Stimulated activated CD4-positive, alpha-beta T cell treated with anti-CD3 and anti-CD28 coated beads, Interleukin-15, amount 100 ng/mL, for 1 hour (primary cell): ENCODE results near the gene LPCAT3.

Source experiments
- DNase-seq, 2 donors: peaks; one replicate each; pipeline ENCODE4 v3.0.0-alpha.2; 2020; ENCODE audit warnings: low read depth in 1 of 2, low spot score in 1 of 2

Gene LPCAT3

DNA sequence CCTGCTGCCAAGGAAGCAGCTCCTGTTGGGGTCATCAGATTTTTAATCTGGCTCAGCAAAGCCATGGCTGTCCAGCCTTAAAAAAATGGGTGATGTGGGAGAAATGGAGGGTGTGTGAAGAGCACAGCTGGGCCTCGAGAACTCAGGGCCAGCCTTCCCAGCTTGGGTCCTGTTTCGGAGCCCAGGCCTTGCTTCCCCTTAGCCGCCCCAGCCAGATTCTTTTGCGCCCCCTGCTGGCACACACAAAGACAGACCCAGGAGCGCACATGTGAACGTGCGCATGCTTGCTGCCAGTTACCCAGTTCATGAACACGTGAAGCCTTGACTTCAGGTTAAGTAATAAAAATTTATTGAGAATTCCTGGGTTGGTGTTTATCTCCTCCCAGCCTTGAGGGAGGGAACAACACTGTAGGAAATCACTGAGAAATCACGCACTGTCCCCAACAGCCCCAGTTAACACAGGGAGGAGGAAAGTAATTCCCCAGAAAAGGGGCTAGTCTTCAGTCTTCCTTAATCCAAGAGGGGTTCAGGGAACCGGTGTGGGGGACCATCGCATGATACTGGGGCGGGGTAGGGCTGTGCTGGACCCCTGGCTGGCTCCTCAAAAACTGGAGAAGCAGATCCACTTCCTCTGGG is 53.1 kb downstream of the LPCAT3 start:
- peak; percentile 74 to 80 for DNase-seq

DNA sequence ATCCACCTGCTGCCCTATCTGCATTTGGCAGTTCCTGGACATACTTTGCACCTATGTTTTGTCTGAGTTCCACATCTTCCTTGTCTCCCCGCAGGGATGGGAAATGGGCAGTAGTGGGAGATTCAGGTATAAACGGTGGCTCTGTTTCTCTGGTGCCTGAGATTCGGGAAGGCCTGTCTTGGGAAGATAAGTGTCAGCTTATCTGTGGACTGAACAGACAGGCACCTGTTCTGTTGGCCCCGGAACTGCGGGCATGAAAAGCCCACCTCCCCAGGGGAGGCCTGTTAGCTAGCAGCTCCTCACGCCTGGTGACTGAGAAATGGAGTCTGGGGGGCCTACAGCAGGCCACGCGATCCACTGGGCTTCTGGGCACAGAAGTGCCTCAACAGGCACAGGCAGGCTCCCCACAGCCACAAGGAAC is 53.7 kb downstream of the LPCAT3 start:
- no peak for DNase-seq

DNA sequence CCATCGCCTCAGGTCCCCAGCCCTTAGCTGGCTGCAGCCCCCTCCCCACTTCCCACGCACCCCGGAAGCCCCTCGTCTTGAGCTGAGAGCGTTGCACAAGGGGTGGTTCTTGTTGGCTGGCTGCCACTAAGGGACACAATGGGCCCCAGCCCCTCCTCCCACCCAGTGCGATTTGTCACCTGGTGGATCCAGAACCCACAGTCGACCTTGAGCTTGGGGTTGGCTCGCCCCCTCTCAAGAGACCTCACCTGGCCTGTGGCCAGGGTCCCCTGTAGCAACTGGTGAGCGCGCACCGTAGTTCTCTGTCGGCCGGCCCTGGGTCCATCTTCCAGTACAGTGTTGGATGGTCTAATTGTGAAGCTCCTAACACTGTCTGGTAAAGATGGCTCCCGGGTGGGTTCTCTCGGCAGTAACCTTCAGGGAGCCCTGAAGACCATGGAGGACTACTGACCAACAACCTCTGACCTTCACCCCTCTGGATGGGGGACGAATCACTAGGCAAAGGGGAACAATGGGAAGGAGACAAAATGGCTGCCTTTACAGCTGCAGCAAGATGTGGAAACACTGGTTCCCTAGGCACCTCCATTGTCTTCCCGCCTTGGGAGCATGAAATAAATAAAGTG is 54.4 kb downstream of the LPCAT3 start:
- DNase-seq = no peak

DNA sequence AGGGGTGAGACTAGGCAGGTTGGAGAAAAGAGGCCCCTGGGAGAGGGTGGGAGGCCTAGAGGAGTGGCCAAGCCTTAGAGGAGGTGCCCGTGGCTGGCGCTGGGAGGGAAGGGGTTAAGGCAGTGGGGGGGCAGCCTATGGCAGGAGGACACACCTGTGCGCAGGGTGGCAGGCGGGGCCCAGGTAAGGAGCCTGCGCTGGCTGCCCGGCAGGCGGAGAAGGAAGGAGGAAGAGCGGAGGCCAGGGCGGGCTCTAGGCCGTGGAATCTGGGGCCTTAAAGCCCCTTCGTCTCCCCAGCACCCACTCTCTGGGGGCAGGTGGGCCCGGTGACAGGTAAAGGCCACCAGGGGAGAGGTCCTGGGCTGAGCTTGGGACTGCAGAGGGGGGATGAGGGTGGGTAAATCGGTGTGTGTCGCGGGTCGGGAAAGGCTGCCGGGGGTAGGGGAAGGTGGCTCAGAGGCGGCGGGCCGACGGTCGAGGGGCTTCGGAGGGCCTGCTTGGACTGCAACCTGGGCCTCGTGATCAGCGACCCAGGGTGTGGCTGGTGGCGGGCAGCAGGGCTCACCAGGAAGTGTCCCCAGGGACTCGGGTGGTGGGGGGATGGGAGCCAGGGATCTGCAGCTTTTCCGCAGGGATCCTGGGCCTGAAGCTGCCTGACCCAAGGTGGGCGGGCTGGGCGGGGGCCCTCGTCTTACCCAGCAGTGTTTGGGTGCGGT is 55.1 kb downstream of the LPCAT3 start:
- DNase-seq = no peak

DNA sequence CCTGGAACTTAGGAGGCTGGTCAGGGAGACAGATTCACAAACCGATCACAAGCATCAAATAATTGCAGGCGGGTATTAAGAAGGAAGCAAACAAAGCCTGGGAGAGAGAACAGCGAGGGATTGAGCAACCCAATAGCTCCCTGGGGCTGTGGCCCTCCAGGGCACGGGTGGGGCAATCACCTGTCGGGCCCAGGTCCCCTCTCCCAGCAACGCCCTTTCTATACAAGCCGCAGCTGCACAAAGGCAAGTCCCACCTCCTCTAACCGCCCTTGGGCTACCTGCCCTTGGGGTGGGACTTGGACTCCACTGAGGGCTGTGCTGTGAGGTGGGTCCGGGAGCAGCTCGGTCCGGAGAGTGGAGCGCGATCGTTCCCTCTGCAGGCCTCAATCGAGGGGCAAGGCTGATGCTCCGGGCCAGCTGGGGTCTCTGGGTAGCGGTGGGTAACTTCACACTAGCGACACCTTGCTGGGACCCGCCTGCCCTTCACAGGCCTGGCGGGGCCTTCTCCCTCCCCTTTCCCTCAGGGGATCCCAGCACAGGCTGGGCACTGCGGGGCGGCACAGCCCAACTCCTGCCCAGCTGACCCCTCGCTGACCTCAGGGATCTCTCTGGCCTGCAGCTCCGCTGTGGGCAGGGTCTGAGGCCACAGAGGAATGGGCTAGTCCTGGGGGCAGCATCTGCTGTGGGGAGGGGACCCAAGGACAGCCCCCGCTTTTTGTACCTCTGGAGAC is 55.8 kb downstream of the LPCAT3 start:
- DNase-seq = no peak

DNA sequence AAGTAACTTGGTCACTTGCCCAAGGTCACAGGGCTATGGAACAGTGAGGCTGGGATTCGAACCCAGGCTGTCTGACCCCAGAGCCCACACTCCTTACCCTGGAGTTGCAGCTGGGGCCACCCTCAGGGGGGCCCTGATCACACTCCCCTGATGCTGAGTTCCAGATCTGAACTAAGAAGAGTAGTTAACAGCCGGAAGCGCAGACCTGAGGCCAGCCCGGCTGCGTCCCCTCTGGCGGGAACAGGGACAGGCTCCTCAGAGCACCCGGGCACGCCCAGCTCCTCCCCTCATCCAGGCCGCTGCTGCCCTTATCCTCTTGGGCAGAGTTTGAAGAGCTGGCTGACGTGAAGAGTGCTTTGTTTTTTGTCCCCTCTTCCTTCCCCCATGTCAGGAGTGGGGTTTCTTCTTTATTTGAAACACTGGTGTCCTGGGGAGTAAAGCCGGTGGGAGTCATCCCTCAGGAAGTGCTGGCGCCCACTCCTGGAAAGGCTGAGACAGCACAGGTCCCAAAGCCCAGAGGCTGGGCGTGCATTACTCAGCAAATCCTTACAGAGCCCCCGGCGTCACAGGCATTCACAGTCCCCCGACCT is 56.5 kb downstream of the LPCAT3 start:
- DNase-seq = no peak

DNA sequence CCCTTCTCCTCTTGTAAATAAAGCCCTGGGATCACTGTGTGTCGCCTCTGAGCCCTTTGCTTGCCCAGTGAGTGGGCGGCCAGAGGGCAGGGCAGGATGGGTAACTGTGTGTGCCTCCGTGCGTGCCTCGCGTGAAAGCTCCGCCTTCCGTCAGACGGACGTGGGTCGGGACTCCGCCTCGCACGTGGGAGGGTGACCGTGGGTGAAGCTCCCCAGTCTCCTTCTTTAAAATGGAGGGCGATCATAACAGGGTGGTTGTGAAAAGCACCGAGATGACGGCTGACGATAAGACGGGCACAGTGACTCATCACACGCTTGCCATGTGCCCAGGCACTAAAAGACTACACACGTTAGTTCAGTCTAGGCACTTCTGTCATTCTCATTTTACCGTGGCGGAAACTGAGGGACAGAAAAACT is 57.0 kb downstream of the LPCAT3 start:
- peak; percentile 84 to 90 for DNase-seq

DNA sequence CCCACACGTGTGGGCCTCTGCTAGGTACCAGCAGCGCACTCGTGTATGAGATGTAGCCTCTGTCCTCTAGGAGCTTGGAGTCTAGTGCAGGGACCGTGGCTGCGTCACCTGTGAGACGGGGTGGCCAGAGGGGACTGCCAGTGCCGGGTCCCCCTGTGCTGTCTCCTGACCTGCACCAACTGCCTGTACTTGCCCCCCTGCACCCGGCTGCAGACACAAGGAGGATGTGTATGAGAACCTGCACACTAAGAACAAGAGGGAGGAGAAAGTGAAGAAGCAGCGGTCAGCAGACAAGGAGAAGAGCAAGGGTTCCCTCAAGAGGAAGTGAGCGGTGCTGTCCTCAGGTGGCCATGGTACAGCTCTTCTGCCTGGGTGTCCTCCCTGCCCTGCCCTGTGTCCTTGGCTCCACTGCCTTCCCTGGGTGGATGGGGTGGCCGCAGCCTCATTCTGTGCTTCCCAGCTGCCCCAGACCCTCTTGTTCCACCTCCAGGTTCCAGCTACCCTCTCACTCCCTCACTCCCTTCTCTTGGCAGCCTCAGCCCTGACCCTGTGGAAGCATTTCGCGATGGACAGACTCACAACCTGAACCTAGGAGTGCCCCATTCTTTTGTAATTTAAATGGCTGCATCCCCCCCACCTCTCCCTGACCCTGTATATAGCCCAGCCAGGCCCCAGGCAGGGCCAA is 57.5 kb downstream of the LPCAT3 start:
- DNase-seq = no peak

DNA sequence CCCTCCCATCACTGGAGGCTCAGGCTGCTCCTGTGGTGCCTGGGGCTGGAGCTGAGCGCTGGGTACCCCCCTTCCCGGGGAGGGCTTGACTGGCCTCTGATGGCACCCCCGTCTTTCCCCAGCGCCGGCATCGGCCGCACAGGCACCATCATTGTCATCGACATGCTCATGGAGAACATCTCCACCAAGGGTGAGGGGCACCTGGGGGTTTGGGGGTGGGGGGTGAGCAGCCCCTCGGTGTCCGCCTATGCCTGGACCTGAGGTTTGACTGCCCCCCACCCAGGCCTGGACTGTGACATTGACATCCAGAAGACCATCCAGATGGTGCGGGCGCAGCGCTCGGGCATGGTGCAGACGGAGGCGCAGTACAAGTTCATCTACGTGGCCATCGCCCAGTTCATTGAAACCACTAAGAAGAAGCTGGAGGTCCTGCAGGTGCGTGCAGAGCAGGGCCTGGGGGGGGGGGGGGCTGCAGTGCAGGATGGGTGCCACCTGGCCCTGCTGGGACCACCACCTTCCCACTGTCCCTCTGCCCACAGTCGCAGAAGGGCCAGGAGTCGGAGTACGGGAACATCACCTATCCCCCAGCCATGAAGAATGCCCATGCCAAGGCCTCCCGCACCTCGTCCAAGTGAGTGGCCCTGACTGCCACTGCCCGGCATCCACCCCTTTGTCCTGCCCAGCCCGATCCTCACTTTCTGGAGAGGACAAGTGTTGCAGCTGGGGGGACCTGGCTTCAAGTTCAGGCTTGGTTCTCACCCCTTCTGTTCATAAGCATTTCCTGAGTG is 58.3 kb downstream of the LPCAT3 start:
- no peak for DNase-seq

DNA sequence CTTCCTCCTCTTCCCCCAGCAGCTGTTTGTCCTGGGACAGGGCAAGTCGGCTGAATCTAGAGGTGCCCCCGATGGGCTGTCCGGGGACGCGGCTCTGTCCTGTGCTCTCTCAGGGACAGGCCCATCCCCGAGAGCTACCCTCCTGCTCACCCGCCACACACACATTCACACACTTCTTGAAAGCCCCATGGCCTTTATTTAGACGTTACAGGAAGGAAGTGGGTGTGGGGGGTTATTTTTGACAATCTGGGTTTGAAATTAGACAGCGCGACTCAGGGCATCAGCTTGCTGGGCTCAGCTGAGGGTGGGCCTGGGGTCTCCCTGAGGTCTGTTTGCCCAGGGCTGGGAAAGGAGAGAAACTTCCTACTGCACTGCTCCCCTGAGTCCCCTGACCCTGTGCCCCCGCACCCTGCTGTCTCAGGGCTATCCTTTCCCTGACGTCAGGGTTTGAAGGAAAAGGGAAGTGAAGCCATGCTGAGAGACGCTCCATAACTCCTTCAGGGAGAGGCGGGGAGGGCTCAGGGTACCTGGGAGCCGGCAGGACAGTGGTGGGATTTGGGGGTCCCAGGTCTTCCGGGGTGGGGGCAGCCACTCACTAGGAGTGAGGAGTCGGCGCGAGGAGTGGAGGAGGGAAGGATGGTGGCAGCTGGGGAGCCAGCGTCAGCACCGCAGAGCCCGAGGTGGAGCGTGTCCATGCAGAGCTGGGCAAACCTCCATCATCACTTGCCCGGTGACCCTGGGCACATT is 59.0 kb downstream of the LPCAT3 start:
- no peak for DNase-seq

DNA sequence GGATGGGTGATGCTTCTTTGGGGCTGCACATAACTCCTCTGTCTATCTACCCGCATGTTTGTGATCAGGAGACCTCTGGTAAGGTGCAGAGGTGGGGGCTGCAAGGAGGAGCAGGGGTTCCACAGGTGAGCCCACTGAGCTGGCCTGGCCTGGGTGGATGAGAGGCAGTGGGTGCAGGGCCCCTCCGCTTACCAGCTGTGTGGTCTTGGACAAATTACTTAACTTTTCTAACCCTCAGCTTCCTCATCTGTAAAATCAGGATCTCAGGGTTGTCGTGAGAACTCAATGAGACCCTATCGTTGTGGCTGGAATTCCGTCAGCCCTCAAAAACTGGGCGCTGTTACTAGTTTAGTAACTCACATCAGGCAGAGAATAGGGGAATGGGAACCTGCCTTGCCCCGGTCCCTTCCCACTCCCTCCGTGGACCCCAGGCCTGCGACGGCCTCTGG is 59.6 kb downstream of the LPCAT3 start:
- DNase-seq = no peak

DNA sequence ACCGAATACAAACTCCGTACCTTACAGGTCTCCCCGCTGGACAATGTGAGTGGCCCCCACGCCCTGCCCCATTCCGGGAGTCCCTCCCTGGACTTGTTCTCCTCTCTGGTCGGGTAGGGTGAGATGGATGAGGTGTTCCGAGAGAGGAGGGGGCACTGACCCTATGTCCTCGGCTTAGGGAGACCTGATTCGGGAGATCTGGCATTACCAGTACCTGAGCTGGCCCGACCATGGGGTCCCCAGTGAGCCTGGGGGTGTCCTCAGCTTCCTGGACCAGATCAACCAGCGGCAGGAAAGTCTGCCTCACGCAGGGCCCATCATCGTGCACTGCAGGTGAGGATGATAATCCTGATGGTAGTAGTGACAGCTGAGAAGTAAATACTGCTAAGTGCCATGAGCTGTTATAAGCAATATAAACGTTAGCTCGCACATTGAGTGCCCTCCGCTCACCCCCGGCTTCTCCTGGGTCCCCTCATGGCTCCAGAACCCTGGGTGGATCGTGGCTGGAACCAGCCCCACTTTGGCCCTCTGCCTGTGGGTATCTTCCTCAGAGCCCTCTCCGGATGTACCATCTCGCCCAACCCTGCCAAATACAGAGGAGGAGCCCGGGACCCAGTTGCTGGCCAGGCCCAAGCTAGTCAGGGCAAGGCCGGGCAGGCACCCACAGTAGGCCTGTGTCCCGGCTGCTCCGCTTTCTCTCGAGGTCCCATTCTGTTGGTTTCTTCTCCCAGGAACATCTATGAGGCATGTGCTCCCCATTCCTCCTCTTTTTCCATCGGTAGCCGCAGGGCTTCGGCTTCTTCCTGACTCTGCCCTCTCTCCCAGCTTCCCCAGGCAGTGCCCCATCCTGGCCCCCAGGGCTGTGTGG is 60.3 kb downstream of the LPCAT3 start:
- no peak for DNase-seq

DNA sequence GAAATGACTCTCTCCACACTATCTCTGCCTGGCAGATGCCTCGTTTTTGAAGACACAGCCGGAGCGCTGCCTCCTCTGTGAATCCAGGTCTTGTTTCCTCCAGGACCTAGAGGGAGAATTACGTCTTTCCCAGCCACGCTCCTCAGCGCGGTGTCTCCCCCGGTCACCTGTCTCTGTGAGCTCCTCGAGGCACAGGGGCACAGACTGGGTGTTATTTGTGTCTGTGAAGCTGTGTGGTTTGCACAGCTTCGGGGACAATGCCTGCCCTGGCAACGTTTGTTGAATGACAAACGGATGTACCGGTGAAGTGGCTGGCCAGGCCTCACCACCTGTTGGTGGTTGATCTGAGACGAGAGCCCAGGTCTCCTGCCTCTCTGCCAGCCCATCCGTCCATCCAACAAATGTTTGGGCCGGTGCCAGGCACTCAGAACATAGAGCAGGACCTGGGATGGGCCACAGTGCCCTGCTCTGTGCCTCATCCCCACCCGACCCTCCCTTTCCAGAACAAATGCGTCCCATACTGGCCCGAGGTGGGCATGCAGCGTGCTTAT is 61.0 kb downstream of the LPCAT3 start:
- DNase-seq = no peak

DNA sequence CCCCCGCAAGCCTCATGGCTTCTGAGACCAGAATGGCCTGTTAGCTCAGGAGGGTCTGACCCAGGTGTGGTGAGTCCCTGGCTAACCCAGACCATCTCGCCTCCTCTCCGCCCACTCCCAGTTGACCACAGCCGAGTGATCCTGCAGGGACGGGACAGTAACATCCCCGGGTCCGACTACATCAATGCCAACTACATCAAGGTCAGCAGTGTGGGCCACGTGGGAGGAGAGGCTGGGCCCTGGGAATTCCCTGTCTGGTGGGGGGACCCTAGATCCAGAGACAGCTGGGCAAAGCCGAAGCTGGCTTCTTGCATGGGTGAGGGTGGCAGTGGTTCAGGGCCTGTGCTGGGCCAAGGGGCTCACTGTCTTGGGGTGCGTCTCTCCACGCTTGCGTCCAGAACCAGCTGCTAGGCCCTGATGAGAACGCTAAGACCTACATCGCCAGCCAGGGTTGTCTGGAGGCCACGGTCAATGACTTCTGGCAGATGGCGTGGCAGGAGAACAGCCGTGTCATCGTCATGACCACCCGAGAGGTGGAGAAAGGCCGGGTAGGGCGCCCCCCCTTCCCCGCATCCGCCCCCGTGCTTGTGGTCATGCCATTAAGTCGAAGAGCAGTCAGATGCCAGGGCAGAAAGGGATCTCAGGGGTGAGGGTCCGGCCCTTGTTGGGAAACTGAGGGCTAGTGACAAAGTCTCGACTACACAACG is 62.1 kb downstream of the LPCAT3 start:
- DNase-seq = no peak

DNA sequence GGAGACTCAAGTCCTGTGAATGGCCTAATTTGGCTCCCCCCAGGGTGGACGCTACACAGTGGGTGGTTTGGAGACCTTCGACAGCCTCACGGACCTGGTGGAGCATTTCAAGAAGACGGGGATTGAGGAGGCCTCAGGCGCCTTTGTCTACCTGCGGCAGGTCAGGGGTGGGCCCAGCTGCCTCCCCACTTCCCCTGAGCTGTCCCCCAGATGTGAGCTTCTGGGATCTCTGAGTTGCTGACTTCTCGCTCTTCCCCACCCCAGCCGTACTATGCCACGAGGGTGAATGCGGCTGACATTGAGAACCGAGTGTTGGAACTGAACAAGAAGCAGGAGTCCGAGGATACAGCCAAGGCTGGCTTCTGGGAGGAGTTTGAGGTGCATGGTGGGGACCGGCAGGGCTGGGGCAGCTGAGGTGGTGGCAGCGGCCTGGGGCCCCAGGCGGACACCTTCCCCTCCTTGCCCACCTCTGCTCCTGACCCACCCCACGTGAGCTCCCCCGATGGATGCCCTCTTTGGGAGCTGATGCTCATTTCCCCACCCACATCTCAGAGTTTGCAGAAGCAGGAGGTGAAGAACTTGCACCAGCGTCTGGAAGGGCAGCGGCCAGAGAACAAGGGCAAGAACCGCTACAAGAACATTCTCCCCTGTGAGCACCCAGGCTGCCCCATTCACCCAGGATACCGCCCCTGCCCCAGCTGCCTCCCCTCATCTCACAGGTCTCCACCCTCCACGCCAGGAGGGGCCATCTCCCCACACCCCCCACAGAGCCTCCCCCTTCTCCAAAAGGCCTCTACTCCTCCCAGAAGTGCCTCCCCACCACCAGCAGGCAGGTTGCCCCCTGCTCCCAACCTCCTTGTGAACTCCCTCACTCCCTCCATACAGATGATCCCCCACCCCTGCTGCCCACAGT is 62.9 kb downstream of the LPCAT3 start:
- no peak for DNase-seq

DNA sequence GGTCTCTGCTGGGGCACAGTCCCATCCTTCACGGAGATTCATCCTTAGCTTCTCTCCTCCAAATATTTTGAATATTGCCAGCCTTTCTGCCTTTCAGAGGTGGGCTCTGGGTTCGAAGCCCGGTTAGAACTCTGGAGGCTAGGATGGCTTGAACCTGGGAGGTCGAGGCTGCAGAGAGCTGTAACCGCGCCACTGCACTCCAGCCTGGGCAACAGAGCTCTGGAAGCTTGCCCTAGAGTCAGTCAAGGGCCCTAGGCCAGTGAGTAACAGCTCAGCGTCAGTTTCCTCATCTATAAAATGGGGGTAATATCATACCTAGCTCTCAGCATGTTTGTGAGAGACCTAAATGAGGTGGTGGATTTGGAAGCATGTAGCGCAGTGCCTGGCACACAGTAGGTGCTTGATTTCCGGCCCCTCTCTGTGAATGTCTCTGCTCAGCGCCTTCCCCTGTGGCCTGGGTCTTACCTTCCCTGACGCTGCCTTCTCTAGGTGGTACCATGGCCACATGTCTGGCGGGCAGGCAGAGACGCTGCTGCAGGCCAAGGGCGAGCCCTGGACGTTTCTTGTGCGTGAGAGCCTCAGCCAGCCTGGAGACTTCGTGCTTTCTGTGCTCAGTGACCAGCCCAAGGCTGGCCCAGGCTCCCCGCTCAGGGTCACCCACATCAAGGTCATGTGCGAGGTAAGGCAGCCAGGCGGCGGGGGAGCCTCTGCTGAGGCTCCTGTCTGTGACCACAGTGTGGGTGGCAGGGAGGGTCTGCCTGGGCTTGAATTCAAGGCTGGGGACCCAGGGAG is 63.8 kb downstream of the LPCAT3 start:
- DNase-seq = no peak
